Testis (tissue), 3 donors: Measurements from ENCODE around the gene SLU7. TPM values are rescaled to one million over a fixed set of nuclear protein-coding genes. Genes with fewer than 3 reads are reported as not detected.

ENCODE experiments used
- DNase-seq: peaks from one replicate; pipeline ENCODE4 v3.0.0-alpha.2; 2019
- H3K27ac ChIP-seq, 2 donors: fragments of 200-600 bp; sonication (generic); one replicate each; pipeline ENCODE4 v1.5.1; 2019
- H3K27me3 ChIP-seq: fragments of 200-600 bp; sonication (generic); one replicate; pipeline ENCODE4 v1.5.1; 2019
- H3K36me3 ChIP-seq: fragments of 200-600 bp; sonication (generic); one replicate; pipeline ENCODE4 v1.5.1; 2017; ENCODE audit warnings: low read depth; ENCODE audit errors: missing control alignments
- H3K4me1 ChIP-seq: fragments of 200-600 bp; sonication (generic); one replicate; pipeline ENCODE4 v1.5.1; 2019
- H3K4me3 ChIP-seq, 2 donors: fragments of 200-600 bp; sonication (generic); one replicate each; pipeline ENCODE4 v1.5.1; 2017 to 2019
- H3K9me3 ChIP-seq: fragments of 200-600 bp; sonication (generic); one replicate; pipeline ENCODE4 v1.5.1; 2017
- POLR2A ChIP-seq: fragments of 450-650 bp; IDR thresholded peaks from one replicate; pipeline ENCODE4 v1.6.1; 2017; ENCODE audit warnings: antibody characterized with exemption, mild to moderate bottlenecking, moderate library complexity
- WGBS, 2 donors: methylation state at CpG; one replicate each; pipeline ENCODE4 v1.1.5; 2018; 5-methylcytosine and 5-hydroxymethylcytosine counted together
- intact Hi-C: fragments of 100-400 bp; cut with DNase I; formaldehyde crosslinking; loops from one replicate; pipeline ENCODE4 v1.15.1; 2023; ENCODE audit warnings: low total_unique reads
- polyA plus RNA-seq: library from polyadenylated mRNA; stranded (reverse); fragments of 350-450 nt; fragmentation: Illumina TruSeq; extraction: RNeasy Lipid Tissue Mini Kit (QIAGEN cat#74804); gene quantifications from one replicate; pipeline ENCODE4 v1.2.3, GENCODE V29; 2014; ENCODE audit warnings: low read depth, low replicate concordance; ENCODE audit not compliant: insufficient read depth
- total RNA-seq, 2 donors: library from RNA; depleted of rRNA; stranded (reverse); fragments of >200 nt; gene quantifications; one replicate each; pipeline ENCODE4 v1.2.3, GENCODE V29; 2016
- TF ChIP-seq, protein P1 (sequence below), 3 experiments: fragments of 450-650 bp in 2 of 3; fragments of 200-600 bp in 1 of 3; sonication (generic) in 1 of 3; IDR thresholded peaks; one replicate each; pipeline ENCODE4 v1.5.1; 2016 to 2019; ENCODE audit warnings: antibody characterized with exemption in 3 of 3, mild to moderate bottlenecking in 2 of 3, moderate library complexity in 1 of 3

Gene SLU7
- total and polyA plus RNA-seq, 3 donors from 2014 or later, result 60.1 to 100.0 (median 92.4) TPM

DNA sequence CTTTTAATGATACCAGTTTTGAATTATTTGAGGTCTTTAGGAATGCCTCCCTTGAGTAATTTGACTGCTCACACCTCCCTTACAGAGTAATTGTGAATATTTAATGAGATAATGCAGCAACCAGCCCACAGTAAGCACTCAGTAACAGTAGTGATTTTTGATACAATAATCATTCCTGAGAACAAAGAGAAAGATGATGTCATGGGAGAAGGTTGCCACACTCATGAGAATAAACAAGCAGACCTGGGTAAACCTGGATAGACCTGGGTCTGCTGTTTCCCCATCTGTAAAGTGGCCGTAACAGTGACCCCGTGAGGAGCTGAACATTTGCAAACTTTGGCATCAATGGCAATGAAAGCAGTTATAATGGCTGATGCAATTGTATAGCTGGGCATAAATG is 52.7 kb downstream of the SLU7 start:
- H3K9me3 ChIP-seq, result no peaks in the 10 kb centered on the region
- 80 to 86% methylated on average over 2 of the region's 2 CpGs for WGBS, 2 donors
- H3K27ac ChIP-seq, result peak overlapping the region in 1 of 2 donors; percentile 0
- no peaks in the 10 kb centered on the region for H3K27me3 ChIP-seq
- H3K4me3 ChIP-seq, result no peak overlapping the region
- H3K4me1 ChIP-seq, result peaks cover 29% of the 10 kb centered on the region
- no peaks in the 10 kb centered on the region for H3K36me3 ChIP-seq
- intact Hi-C loops, result no loop called here
- TF ChIP-seq, protein P1, sequence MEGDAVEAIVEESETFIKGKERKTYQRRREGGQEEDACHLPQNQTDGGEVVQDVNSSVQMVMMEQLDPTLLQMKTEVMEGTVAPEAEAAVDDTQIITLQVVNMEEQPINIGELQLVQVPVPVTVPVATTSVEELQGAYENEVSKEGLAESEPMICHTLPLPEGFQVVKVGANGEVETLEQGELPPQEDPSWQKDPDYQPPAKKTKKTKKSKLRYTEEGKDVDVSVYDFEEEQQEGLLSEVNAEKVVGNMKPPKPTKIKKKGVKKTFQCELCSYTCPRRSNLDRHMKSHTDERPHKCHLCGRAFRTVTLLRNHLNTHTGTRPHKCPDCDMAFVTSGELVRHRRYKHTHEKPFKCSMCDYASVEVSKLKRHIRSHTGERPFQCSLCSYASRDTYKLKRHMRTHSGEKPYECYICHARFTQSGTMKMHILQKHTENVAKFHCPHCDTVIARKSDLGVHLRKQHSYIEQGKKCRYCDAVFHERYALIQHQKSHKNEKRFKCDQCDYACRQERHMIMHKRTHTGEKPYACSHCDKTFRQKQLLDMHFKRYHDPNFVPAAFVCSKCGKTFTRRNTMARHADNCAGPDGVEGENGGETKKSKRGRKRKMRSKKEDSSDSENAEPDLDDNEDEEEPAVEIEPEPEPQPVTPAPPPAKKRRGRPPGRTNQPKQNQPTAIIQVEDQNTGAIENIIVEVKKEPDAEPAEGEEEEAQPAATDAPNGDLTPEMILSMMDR (IDR thresholded peaks at IDR 0.05), result no peak
- no peak for TF ChIP-seq POLR2A
- no peak for DNase-seq

DNA sequence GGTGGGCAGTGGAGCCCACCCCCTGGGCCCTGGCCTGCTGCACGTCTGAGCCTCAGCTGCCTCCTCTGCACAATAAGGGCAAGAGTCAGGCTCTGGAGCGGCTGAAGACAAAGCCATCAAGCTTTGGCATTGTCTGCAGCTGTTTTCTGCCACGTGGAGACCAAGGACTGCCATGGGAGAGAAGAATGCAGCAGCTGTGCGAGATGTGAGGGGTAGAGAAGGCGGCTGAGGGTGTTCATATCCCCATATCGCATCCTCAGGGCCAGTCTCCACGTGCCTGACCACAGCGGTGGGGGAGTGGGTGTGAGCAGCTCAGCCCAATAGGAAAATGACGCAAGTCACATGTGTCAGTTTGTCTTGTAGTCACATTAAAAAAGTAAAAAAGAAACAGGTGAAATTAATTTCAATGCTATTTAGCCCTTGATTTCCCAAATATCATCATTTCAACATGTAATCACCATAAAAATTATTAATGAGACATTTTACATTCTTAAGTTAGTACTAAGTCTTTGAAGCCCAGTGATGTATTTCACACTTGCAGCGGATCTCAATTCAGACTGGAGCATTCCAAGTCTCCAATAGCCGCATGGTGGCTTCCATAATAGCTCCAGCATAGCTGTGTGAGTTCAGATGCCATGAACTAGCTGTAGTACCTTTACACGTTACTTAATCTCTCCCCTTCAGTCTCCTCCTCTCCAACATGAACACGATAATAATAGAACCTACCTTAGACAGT is 55.1 kb downstream of the SLU7 start:
- Histone ChIP-seq H3K4me1 (peaks cover 45% of the 10 kb centered on the region), H3K9me3 (no peaks in the 10 kb centered on the region), H3K27ac (peak overlapping the region; percentile 36 to 82), H3K4me3 (no peak overlapping the region), H3K27me3 (no peaks in the 10 kb centered on the region), H3K36me3 (no peaks in the 10 kb centered on the region)
- no peak for DNase-seq
- WGBS, 2 donors, result 42 to 46% methylated on average over 13 of the region's 13 CpGs
- intact Hi-C loops, result no loop called here
- TF ChIP-seq POLR2A, result no peak
- TF ChIP-seq, protein P1 (IDR thresholded peaks at IDR 0.05), result no peak

DNA sequence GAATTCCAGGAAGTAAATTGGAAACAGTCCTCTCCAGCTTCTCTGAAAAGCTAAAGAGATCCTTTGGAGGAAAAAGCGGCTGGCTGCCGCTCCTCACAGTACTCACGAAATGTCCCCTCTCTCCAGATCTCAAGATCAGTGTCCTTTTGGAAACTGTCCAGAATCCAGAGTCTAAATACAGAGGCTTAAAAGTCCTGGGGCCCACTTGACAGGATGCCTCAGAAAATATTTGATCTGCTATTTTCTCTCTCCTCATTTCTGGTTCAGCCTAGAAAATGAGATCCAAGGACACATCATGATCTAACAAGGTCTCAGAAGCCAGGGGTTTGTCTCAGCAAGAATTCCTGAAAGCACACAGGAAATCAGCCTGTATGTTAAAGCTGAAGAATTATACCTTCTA is 55.7 kb downstream of the SLU7 start:
- no peaks in the 10 kb centered on the region for H3K36me3 ChIP-seq
- no peaks in the 10 kb centered on the region for H3K9me3 ChIP-seq
- TF ChIP-seq POLR2A, result no peak
- TF ChIP-seq, protein P1 (IDR thresholded peaks at IDR 0.05), result no peak
- peak overlapping the region; percentile 36 to 82 for H3K27ac ChIP-seq
- no peak for DNase-seq
- H3K4me1 ChIP-seq, result peaks cover 51% of the 10 kb centered on the region
- no peaks in the 10 kb centered on the region for H3K27me3 ChIP-seq
- intact Hi-C loops, result no loop called here
- no peak overlapping the region for H3K4me3 ChIP-seq
- WGBS, 2 donors, result 19 to 37% methylated on average over 3 of the region's 3 CpGs

DNA sequence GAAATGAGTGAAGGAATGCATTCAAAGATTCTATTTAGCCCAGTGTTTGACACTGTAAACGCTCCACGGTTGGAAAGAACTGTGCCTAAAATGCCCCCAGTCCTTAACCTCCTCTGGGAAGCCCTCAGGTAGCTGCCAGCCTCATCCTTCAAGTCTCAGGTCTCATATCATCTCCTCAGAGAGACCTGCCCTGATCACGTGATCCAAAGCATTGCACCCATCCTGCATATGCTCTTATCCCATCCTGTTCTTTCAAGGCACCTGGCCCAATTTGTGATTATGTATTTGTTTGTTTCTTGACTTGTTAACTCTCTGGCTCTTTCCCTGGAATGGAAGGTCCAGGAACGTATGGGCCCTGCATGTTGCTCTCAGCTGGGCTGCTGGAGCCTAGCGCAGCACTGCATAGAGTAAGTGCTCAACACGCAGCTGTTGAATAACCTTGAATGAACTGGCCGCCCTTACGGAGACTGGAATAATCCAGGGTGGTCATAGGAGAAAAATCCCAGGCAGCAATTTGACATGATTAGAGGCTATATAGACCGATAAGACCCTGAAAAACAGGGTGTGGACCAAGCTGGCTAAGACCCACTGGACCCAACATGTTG is 57.2 kb downstream of the SLU7 start:
- WGBS, 2 donors, result 71 to 75% methylated on average over 9 of the region's 9 CpGs
- no peak overlapping the region for H3K4me3 ChIP-seq
- H3K9me3 ChIP-seq, result no peaks in the 10 kb centered on the region
- H3K27me3 ChIP-seq, result no peaks in the 10 kb centered on the region
- peak overlapping the region in 1 of 2 donors; percentile 82 for H3K27ac ChIP-seq
- intact Hi-C loops, result no loop called here
- no peak for DNase-seq
- H3K4me1 ChIP-seq, result peaks cover 40% of the 10 kb centered on the region
- TF ChIP-seq, protein P1 (IDR thresholded peaks at IDR 0.05), result no peak
- no peak for TF ChIP-seq POLR2A
- no peaks in the 10 kb centered on the region for H3K36me3 ChIP-seq

DNA sequence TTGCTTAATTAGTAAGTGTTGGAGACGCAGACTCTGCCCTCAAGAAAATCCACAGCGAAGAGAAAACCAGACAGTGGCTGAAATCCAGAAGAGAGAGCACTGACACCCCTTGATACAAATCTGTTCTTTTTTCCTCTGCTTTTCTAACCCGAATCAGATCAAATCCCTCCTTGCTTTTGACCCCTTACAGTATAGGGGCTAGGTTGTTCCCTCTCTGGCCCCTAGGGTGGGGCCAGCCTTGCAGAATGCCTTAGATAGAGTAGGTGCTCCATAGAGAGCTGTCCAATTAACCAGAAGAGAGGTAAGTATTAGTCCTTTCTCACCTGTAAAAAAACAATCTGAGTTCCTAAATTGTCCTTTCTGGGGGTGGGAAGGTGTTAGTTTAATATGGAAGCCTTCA is 58.6 kb downstream of the SLU7 start:
- no peaks in the 10 kb centered on the region for H3K27me3 ChIP-seq
- 60 to 65% methylated on average over 3 of the region's 3 CpGs for WGBS, 2 donors
- no peaks in the 10 kb centered on the region for H3K9me3 ChIP-seq
- peaks cover 38% of the 10 kb centered on the region for H3K4me1 ChIP-seq
- no peak for TF ChIP-seq POLR2A
- TF ChIP-seq, protein P1 (IDR thresholded peaks at IDR 0.05), result no peak
- no peaks in the 10 kb centered on the region for H3K36me3 ChIP-seq
- intact Hi-C loops, result no loop called here
- no peak for DNase-seq
- H3K27ac ChIP-seq, result no peak overlapping the region
- no peak overlapping the region for H3K4me3 ChIP-seq
